MM.1S (cell line): ENCODE measurements around the gene AUTS2.

Source experiments
- DNase-seq: peaks from one replicate; pipeline ENCODE4 v3.0.0-alpha.2; 2015
- H2AFZ ChIP-seq: fragments of 300-600 bp; sonication (generic); 2 replicates; pipeline ENCODE4 v1.6.0; 2016; ENCODE audit warnings: antibody characterized with exemption, low read length
- H3F3A ChIP-seq: fragments of 300-600 bp; sonication (generic); 2 replicates; pipeline ENCODE4 v1.6.1; 2016; ENCODE audit warnings: mild to moderate bottlenecking, antibody characterized with exemption, low read length, moderate library complexity, mixed read lengths; ENCODE audit not compliant: insufficient read depth
- H3K27ac ChIP-seq: fragments of 300-600 bp; sonication (generic); 2 replicates; pipeline ENCODE4 v1.5.1; 2016; ENCODE audit warnings: mild to moderate bottlenecking, low read length
- H3K27me3 ChIP-seq: fragments of 300-600 bp; sonication (generic); replicated peaks from 2 replicates; pipeline ENCODE4 v1.6.0; 2016; ENCODE audit warnings: low read length; ENCODE audit not compliant: insufficient read depth
- H3K36me3 ChIP-seq: fragments of 300-600 bp; sonication (generic); replicated peaks from 2 replicates; pipeline ENCODE4 v1.6.1; 2016; ENCODE audit warnings: mild to moderate bottlenecking, low read length, mixed read lengths; ENCODE audit not compliant: insufficient read depth
- H3K4me1 ChIP-seq: fragments of 300-600 bp; sonication (generic); 2 replicates; pipeline ENCODE4 v1.6.1; 2016; ENCODE audit warnings: low read length, mixed read lengths
- H3K4me2 ChIP-seq: fragments of 300-600 bp; sonication (generic); 2 replicates; pipeline ENCODE4 v1.6.0; 2016; ENCODE audit warnings: low read depth, low read length
- H3K4me3 ChIP-seq: fragments of 300-600 bp; sonication (generic); 2 replicates; pipeline ENCODE4 v1.5.1; 2016; ENCODE audit warnings: low read length, mixed read lengths
- H3K79me2 ChIP-seq: fragments of 300-600 bp; sonication (generic); 2 replicates; pipeline ENCODE4 v1.6.1; 2016; ENCODE audit warnings: mixed run types, low read length, mixed read lengths
- H3K9ac ChIP-seq: fragments of 300-600 bp; sonication (generic); 2 replicates; pipeline ENCODE4 v1.6.1; 2016; ENCODE audit warnings: low read length, mixed read lengths
- H3K9me2 ChIP-seq: fragments of 300-600 bp; sonication (generic); replicated peaks from 2 replicates; pipeline ENCODE4 v1.6.1; 2016; ENCODE audit warnings: mild to moderate bottlenecking, low read length, mixed read lengths; ENCODE audit not compliant: insufficient read depth
- H3K9me3 ChIP-seq: fragments of 300-600 bp; sonication (generic); replicated peaks from 2 replicates; pipeline ENCODE4 v1.6.1; 2016; ENCODE audit warnings: mild to moderate bottlenecking, low read length, mixed read lengths; ENCODE audit not compliant: insufficient read depth
- H4K20me1 ChIP-seq: fragments of 300-600 bp; sonication (generic); 2 replicates; pipeline ENCODE4 v1.6.1; 2016; ENCODE audit warnings: mild to moderate bottlenecking, low read length, moderate library complexity, mixed read lengths; ENCODE audit not compliant: insufficient read depth
- EZH2 ChIP-seq: fragments of 300-600 bp; sonication (generic); optimal IDR thresholded peaks from 2 replicates; pipeline ENCODE3; 2017; ENCODE audit warnings: low read depth, mild to moderate bottlenecking, antibody characterized with exemption, low read length, mixed read lengths
- EZH2phosphoT487 ChIP-seq: fragments of 300-600 bp; sonication (generic); IDR thresholded peaks from 2 replicates; pipeline ENCODE4 v1.6.1; 2018; ENCODE audit warnings: antibody characterized with exemption, low read length
- TF ChIP-seq, protein P1 (sequence below): fragments of 300-600 bp; sonication (generic); IDR thresholded peaks from 2 replicates; pipeline ENCODE4 v1.5.1; 2016; ENCODE audit warnings: antibody characterized with exemption, low read length, mixed read lengths

The AUTS2 gene

DNA sequence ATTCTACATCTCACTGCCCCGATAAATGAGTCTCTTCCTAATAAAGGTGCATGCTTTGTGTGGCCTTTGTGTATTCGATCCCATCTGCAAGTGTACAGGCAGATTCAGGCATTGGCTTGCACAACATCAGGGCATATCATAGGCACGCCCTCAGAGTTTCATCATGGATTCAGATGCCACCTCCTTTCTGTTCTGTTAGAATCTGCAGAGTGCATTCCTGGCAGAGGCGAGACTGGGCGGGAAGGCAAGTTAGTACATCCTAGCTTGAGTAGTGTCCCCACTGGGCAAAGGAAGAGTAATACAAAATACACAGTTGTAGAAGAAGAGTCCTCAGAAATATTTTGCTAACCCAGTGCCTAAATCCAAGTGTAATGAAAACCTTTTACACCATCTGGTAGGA, 1187.2 kb downstream of the AUTS2 start:
- no peak overlapping the region for H3K9ac ChIP-seq
- no peak overlapping the region for H3K4me3 ChIP-seq
- H3K27me3 ChIP-seq: no peaks in the 10 kb centered on the region
- H3K9me3 ChIP-seq: no peaks in the 10 kb centered on the region
- H3K4me2 ChIP-seq: no peak overlapping the region
- no peaks in the 10 kb centered on the region for H3K9me2 ChIP-seq
- H3K4me1 ChIP-seq: no peaks in the 10 kb centered on the region
- no peak for TF ChIP-seq EZH2phosphoT487
- TF ChIP-seq EZH2: no peak
- TF ChIP-seq, protein P1, sequence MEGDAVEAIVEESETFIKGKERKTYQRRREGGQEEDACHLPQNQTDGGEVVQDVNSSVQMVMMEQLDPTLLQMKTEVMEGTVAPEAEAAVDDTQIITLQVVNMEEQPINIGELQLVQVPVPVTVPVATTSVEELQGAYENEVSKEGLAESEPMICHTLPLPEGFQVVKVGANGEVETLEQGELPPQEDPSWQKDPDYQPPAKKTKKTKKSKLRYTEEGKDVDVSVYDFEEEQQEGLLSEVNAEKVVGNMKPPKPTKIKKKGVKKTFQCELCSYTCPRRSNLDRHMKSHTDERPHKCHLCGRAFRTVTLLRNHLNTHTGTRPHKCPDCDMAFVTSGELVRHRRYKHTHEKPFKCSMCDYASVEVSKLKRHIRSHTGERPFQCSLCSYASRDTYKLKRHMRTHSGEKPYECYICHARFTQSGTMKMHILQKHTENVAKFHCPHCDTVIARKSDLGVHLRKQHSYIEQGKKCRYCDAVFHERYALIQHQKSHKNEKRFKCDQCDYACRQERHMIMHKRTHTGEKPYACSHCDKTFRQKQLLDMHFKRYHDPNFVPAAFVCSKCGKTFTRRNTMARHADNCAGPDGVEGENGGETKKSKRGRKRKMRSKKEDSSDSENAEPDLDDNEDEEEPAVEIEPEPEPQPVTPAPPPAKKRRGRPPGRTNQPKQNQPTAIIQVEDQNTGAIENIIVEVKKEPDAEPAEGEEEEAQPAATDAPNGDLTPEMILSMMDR: no peak
- H4K20me1 ChIP-seq: no peaks in the 10 kb centered on the region
- H3F3A ChIP-seq: no peaks in the 10 kb centered on the region
- no peak overlapping the region for H2AFZ ChIP-seq
- DNase-seq: no peak
- no peaks in the 10 kb centered on the region for H3K79me2 ChIP-seq
- no peak overlapping the region for H3K27ac ChIP-seq
- peaks cover 46% of the 10 kb centered on the region for H3K36me3 ChIP-seq

DNA sequence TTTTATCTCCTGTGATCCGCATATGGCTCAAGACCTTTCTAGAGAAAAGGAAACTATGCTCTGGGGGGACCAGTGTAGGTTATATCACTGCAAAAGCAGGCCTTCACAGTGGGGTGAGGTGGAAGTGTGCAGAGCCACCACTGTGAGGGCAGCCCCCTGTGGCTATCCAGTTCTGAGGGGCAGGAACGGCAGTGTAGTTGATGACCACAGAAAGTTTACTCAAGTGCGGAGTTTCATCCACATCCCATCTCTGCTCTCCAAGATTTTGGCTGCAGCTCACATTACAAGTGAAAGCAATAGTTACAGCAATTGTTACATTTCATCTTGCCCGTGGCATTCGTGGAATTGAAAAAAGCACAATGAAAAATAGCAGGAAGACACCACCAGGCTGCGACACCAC, 1187.8 kb downstream of the AUTS2 start:
- Histone ChIP-seq H3K9ac (no peak overlapping the region), H3K9me3 (no peaks in the 10 kb centered on the region), H3K4me2 (no peak overlapping the region), H3K79me2 (no peaks in the 10 kb centered on the region), H3K9me2 (no peaks in the 10 kb centered on the region), H4K20me1 (no peaks in the 10 kb centered on the region), H3K4me1 (no peaks in the 10 kb centered on the region), H3K27ac (no peak overlapping the region), H3K4me3 (no peak overlapping the region), H3K36me3 (peaks cover 47% of the 10 kb centered on the region), H3F3A (no peaks in the 10 kb centered on the region), H2AFZ (no peak overlapping the region), H3K27me3 (no peaks in the 10 kb centered on the region)
- TF ChIP-seq, protein P1: no peak
- no peak for TF ChIP-seq EZH2phosphoT487
- TF ChIP-seq EZH2: no peak
- no peak for DNase-seq

DNA sequence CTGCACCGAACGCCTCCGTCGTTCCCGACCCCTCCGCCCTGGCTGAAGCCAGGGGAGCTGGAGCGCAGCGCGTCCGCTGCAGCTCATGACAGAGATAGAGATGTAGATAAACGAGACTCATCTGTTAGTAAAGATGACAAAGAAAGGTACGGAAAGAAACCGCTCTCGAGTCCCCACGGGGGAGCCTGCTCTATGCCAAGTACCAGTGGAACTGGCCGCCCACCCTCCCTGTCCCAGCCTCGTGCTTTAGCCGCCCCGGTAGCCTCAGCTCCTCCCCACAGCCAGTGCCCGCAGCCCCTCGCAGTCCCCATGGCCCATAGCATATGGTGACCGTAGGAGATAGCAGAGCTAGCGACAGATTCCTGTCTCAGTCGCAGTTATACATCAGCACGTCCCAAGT, 1189.0 kb downstream of the AUTS2 start:
- no peaks in the 10 kb centered on the region for H3K9me2 ChIP-seq
- H3K36me3 ChIP-seq: peaks cover 41% of the 10 kb centered on the region
- no peak overlapping the region for H2AFZ ChIP-seq
- no peaks in the 10 kb centered on the region for H3K4me1 ChIP-seq
- H3K9me3 ChIP-seq: no peaks in the 10 kb centered on the region
- no peaks in the 10 kb centered on the region for H3K79me2 ChIP-seq
- DNase-seq: no peak
- H4K20me1 ChIP-seq: no peaks in the 10 kb centered on the region
- H3K27me3 ChIP-seq: no peaks in the 10 kb centered on the region
- no peak overlapping the region for H3K27ac ChIP-seq
- H3K4me2 ChIP-seq: no peak overlapping the region
- H3K9ac ChIP-seq: no peak overlapping the region
- H3F3A ChIP-seq: no peaks in the 10 kb centered on the region
- H3K4me3 ChIP-seq: no peak overlapping the region
- no peak for TF ChIP-seq EZH2
- TF ChIP-seq, protein P1: no peak
- TF ChIP-seq EZH2phosphoT487: no peak
